Muscle of arm (tissue), 12 donors: ENCODE results near the gene IL10RA. TPM values are rescaled to one million over a fixed set of nuclear protein-coding genes. Genes with fewer than 3 reads are reported as not detected.

Source experiments
- DNase-seq: peaks from one replicate; pipeline ENCODE4 v3.0.0-alpha.2; 2013
- polyA plus RNA-seq, 12 donors: library from polyadenylated mRNA; unstranded; fragments of 120-200 nt; gene quantifications; one replicate each; pipeline ENCODE4 v1.2.1, GENCODE V29; 2013; ENCODE audit not compliant: insufficient read length in 12 of 12

Gene IL10RA
- polyA plus RNA-seq, 12 donors: 2.6 to 9.2 (median 4.4) TPM; not detected in 1

- DNase-seq: no peak
Measured at GRCh38 chr11:117989351-117990102, 3.3 kb downstream of the IL10RA start.

GRCh38 chr11:117992136-117992535, 5.9 kb downstream of the IL10RA start:
- no peak for DNase-seq

- no peak for DNase-seq
Measured at GRCh38 chr11:117992620-117993019, 6.4 kb downstream of the IL10RA start.

GRCh38 chr11:117993988-117994745, 8.0 kb downstream of the IL10RA start:
- DNase-seq: no peak

- no peak for DNase-seq
Measured at GRCh38 chr11:117995472-117995871, 9.3 kb downstream of the IL10RA start.

- no peak for DNase-seq
Measured at GRCh38 chr11:117996058-117996457, 9.9 kb downstream of the IL10RA start.

GRCh38 chr11:117997406-117997805, 11.2 kb downstream of the IL10RA start:
- no peak for DNase-seq

GRCh38 chr11:117997823-117998579, 11.8 kb downstream of the IL10RA start:
- no peak for DNase-seq

- no peak for DNase-seq
Measured at GRCh38 chr11:117998664-117999353, 12.6 kb downstream of the IL10RA start.

GRCh38 chr11:117999354-117999993, 13.3 kb downstream of the IL10RA start:
- DNase-seq: no peak

GRCh38 chr11:118000067-118000849, 14.1 kb downstream of the IL10RA start:
- DNase-seq: no peak

- no peak for DNase-seq
Measured at GRCh38 chr11:118000850-118001228, 14.6 kb downstream of the IL10RA start.

- DNase-seq: no peak
Measured at GRCh38 chr11:118001494-118001971, 15.3 kb downstream of the IL10RA start.

- DNase-seq: no peak
Measured at GRCh38 chr11:118002010-118002540, 15.9 kb downstream of the IL10RA start.

- peak; percentile 50 for DNase-seq
Measured at GRCh38 chr11:118002541-118003423, 16.6 kb downstream of the IL10RA start.

GRCh38 chr11:118003456-118003855, 17.3 kb downstream of the IL10RA start:
- no peak for DNase-seq

GRCh38 chr11:118004543-118005223, 18.5 kb downstream of the IL10RA start:
- DNase-seq: no peak
